Mucosa of descending colon (tissue), 3 donors: ENCODE data around the gene SPECC1. TPM values are rescaled to one million over a fixed set of nuclear protein-coding genes. Genes with fewer than 3 reads are reported as not detected.
"Not testable (repeated sequence)": the region's sequence is repeated elsewhere in the genome, so short reads cannot be mapped to it uniquely, and the experiment has no call there.

Experiments
- ATAC-seq: fragments of 200-7000 bp; cut with Tn5 transposase; one replicate; pipeline ENCODE4 v1.9.1; 2020; ENCODE audit warnings: mild to moderate bottlenecking, moderate library complexity
- DNase-seq, 3 donors: peaks; one replicate each; pipeline ENCODE4 v3.0.0-alpha.2; 2020
- H3K36me3 ChIP-seq: fragments of 200-600 bp; one replicate; pipeline ENCODE4 v1.8.0; 2021; ENCODE audit warnings: low read depth, mild to moderate bottlenecking
- H3K4me1 ChIP-seq: fragments of 200-600 bp; one replicate; pipeline ENCODE4 v1.8.0; 2021; ENCODE audit warnings: low read depth, mild to moderate bottlenecking
- H3K4me3 ChIP-seq: fragments of 200-600 bp; one replicate; pipeline ENCODE4 v1.8.0; 2021; ENCODE audit warnings: mild to moderate bottlenecking
- H3K9me3 ChIP-seq: fragments of 200-600 bp; one replicate; pipeline ENCODE4 v1.8.0; 2021; ENCODE audit warnings: mild to moderate bottlenecking
- CTCF ChIP-seq: fragments of 200-600 bp; IDR thresholded peaks from one replicate; pipeline ENCODE4 v1.8.0; 2022; ENCODE audit warnings: antibody characterized with exemption, mild to moderate bottlenecking
- intact Hi-C, 2 donors: fragments of 100-400 bp; cut with DNase I in 1 of 2; cut with micrococcal nuclease in 1 of 2; formaldehyde crosslinking; loops; one replicate each; pipeline versions ENCODE4 v1.11.0 to v1.11.1; 2022; cut with DNase I, micrococcal nuclease
- total RNA-seq, 3 donors: library from RNA; stranded (reverse); fragmentation: NEBNext Ultra II Directional in 2 of 3; extraction: Animal tissue kit (Norgen Biotek cat#: 25700) in 2 of 3; gene quantifications; one replicate each; pipeline versions ENCODE4 v1.2.1 to v1.2.4, GENCODE V29; 2021 to 2023
- donor health status: DM: no; HTN: no; CAD: no; lungs with moderate emphysema.
- donor health status: DM: no; HTN: no; CAD: no.
- donor health status: DM: no; HTN: yes; CAD: no.

The SPECC1 gene
- total RNA-seq, 3 donors from 2014 or later: 36.2 to 86.3 (median 85.7) TPM

- intact Hi-C loops: no loop called here
- DNase-seq: no peak
- no peaks in the 10 kb centered on the region for H3K4me1 ChIP-seq
- ATAC-seq: no peak
- no peak for TF ChIP-seq CTCF
- H3K9me3 ChIP-seq: no peaks in the 10 kb centered on the region
- no peak overlapping the region for H3K4me3 ChIP-seq
- H3K36me3 ChIP-seq: no peaks in the 10 kb centered on the region
Observed at GRCh38 chr17:20257008-20257407, 247.8 kb downstream of the SPECC1 start.

GRCh38 chr17:20257798-20258197, 248.6 kb downstream of the SPECC1 start:
- no peaks in the 10 kb centered on the region for H3K36me3 ChIP-seq
- ATAC-seq: no peak
- DNase-seq: no peak

GRCh38 chr17:20259668-20260067, 250.5 kb downstream of the SPECC1 start:
- intact Hi-C loops: no loop called here
- Histone ChIP-seq H3K9me3 (no peaks in the 10 kb centered on the region), H3K4me1 (no peaks in the 10 kb centered on the region), H3K4me3 (no peak overlapping the region), H3K36me3 (no peaks in the 10 kb centered on the region)
- no peak for TF ChIP-seq CTCF
- ATAC-seq (no peak), DNase-seq (no peak)

More at GRCh38 chr17:20257798-20258197, 248.6 kb downstream of the SPECC1 start:
- intact Hi-C loops: no loop called here
- Histone ChIP-seq H3K9me3 (no peaks in the 10 kb centered on the region), H3K4me3 (no peak overlapping the region), H3K4me1 (no peaks in the 10 kb centered on the region)
- TF ChIP-seq CTCF: no peak

- no peaks in the 10 kb centered on the region for H3K9me3 ChIP-seq
- TF ChIP-seq CTCF: no peak
- DNase-seq: no peak
- H3K36me3 ChIP-seq: no peaks in the 10 kb centered on the region
- no peak overlapping the region for H3K4me3 ChIP-seq
- no peak for ATAC-seq
- no peaks in the 10 kb centered on the region for H3K4me1 ChIP-seq
- intact Hi-C loops: no loop called here
Observed at GRCh38 chr17:20260268-20260667, 251.1 kb downstream of the SPECC1 start.

GRCh38 chr17:20262226-20263114, 253.3 kb downstream of the SPECC1 start:
- DNase-seq: no peak
- Histone ChIP-seq H3K4me1 (no peaks in the 10 kb centered on the region), H3K9me3 (no peaks in the 10 kb centered on the region), H3K4me3 (no peak overlapping the region), H3K36me3 (no peaks in the 10 kb centered on the region)
- TF ChIP-seq CTCF: no peak
- intact Hi-C loops: no loop called here
- no peak for ATAC-seq

GRCh38 chr17:20263115-20263433, 253.9 kb downstream of the SPECC1 start:
- H3K9me3 ChIP-seq, DNase-seq, H3K36me3 ChIP-seq, intact Hi-C loops, H3K4me1 ChIP-seq, H3K4me3 ChIP-seq, ATAC-seq: not testable (repeated sequence)
